NB4 (cell line): Measurements from ENCODE around the gene GLT1D1.

Experiments used
- DNase-seq: peaks from one replicate; pipeline ENCODE4 v3.0.0; 2010; ENCODE audit warnings: low read depth
- H3K4me3 ChIP-seq: one replicate; pipeline ENCODE4 v1.5.1; 2011; ENCODE audit warnings: mild to moderate bottlenecking, low read depth, low read length, moderate library complexity
- CTCF ChIP-seq: IDR thresholded peaks from one replicate; pipeline ENCODE4 v1.5.1; 2012; ENCODE audit warnings: low read depth, low read length
- MAX ChIP-seq: IDR thresholded peaks from 2 replicates; pipeline ENCODE4 v1.6.1; 2011; ENCODE audit warnings: low read depth, low read length
- MYC ChIP-seq: IDR thresholded peaks from 2 replicates; pipeline ENCODE4 v1.6.1; 2011; ENCODE audit warnings: low read depth, low read length
- POLR2A ChIP-seq: IDR thresholded peaks from 2 replicates; pipeline ENCODE4 v1.6.1; 2011; ENCODE audit warnings: mild to moderate bottlenecking; ENCODE audit not compliant: insufficient read length; ENCODE audit errors: extremely low read depth

GLT1D1 gene

GRCh38 chr12:128938886-128939285, 85.6 kb downstream of the GLT1D1 start:
- DNase-seq = no peak
- TF ChIP-seq CTCF = no peak
- TF ChIP-seq POLR2A = no peak

GRCh38 chr12:128940090-128940888, 87.0 kb downstream of the GLT1D1 start:
- DNase-seq = no peak
- TF ChIP-seq MYC (no peak), CTCF (no peak), POLR2A (no peak), MAX (no peak)
- no peak overlapping the region for H3K4me3 ChIP-seq

More at GRCh38 chr12:128938886-128939285, 85.6 kb downstream of the GLT1D1 start:
- H3K4me3 ChIP-seq = no peak overlapping the region

- no peak overlapping the region for H3K4me3 ChIP-seq
- no peak for DNase-seq
- TF ChIP-seq CTCF = no peak
- TF ChIP-seq POLR2A = no peak
- no peak for TF ChIP-seq MAX
- TF ChIP-seq MYC = no peak
These were observed 87.7 kb downstream of the GLT1D1 start for GRCh38 chr12:128940974-128941373.

GRCh38 chr12:128942960-128943477, 89.7 kb downstream of the GLT1D1 start:
- no peak overlapping the region for H3K4me3 ChIP-seq
- TF ChIP-seq MYC = no peak
- TF ChIP-seq MAX = no peak
- TF ChIP-seq CTCF = no peak
- DNase-seq = no peak

GRCh38 chr12:128944956-128945355, 91.7 kb downstream of the GLT1D1 start:
- TF ChIP-seq MAX (no peak), CTCF (no peak), MYC (no peak)
- no peak for DNase-seq
- no peak overlapping the region for H3K4me3 ChIP-seq

GRCh38 chr12:128947209-128947608, 93.9 kb downstream of the GLT1D1 start:
- DNase-seq = no peak
- H3K4me3 ChIP-seq = no peak overlapping the region
- TF ChIP-seq MAX (no peak), MYC (no peak), CTCF (no peak), POLR2A (no peak)
